Endothelial cell of umbilical vein (primary cell): ENCODE data around the gene L3MBTL4.

ENCODE experiments used
- CTCF ChIP-seq, 2 donors: IDR thresholded peaks; 1 replicate in 1 of 2; 2 replicates in 1 of 2; pipeline ENCODE4 v1.5.1; 2011; ENCODE audit warnings: low read length in 2 of 2, mild to moderate bottlenecking in 2 of 2, moderate library complexity in 2 of 2, control low read depth in 1 of 2, inconsistent platforms in 1 of 2, low read depth in 1 of 2; ENCODE audit not compliant: insufficient read depth in 1 of 2; ENCODE audit errors: extremely low read depth in 1 of 2
- EZH2 ChIP-seq: IDR thresholded peaks from 2 replicates; pipeline ENCODE4 v1.6.1; 2012; ENCODE audit warnings: borderline replicate concordance, low read depth, mild to moderate bottlenecking, moderate library complexity, low read length, inconsistent platforms; ENCODE audit not compliant: severe bottlenecking
- FOS ChIP-seq: IDR thresholded peaks from 2 replicates; pipeline ENCODE4 v1.6.1; 2011; ENCODE audit warnings: mild to moderate bottlenecking, low read length, moderate library complexity, borderline replicate concordance; ENCODE audit not compliant: insufficient read depth
- GATA2 ChIP-seq: IDR thresholded peaks from 2 replicates; pipeline ENCODE4 v1.7.0; 2011; ENCODE audit warnings: low read depth, mild to moderate bottlenecking, moderate library complexity, mixed read lengths, low read length; ENCODE audit not compliant: insufficient read length, insufficient read depth
- JUN ChIP-seq: IDR thresholded peaks from 2 replicates; pipeline ENCODE4 v1.6.1; 2011; ENCODE audit warnings: borderline replicate concordance, low read depth; ENCODE audit not compliant: insufficient read length, insufficient read depth
- MAX ChIP-seq: IDR thresholded peaks from 2 replicates; pipeline ENCODE4 v1.6.1; 2011; ENCODE audit not compliant: insufficient read depth, insufficient read length
- MYC ChIP-seq: IDR thresholded peaks from one replicate; pipeline ENCODE4 v1.6.1; 2011; ENCODE audit warnings: mild to moderate bottlenecking, low read depth, low read length
- POLR2A ChIP-seq: IDR thresholded peaks from 2 replicates; pipeline ENCODE4 v1.6.1; 2012; ENCODE audit warnings: low read depth, mild to moderate bottlenecking, control low read depth, low read length
- POLR2AphosphoS5 ChIP-seq: IDR thresholded peaks from 2 replicates; pipeline ENCODE4 v1.6.1; 2012; ENCODE audit warnings: low read depth, mild to moderate bottlenecking, control low read depth, low read length, moderate library complexity; ENCODE audit not compliant: insufficient read depth

GRCh38 chr18:6437937-6438818, 23.5 kb upstream of the L3MBTL4 start:
- TF ChIP-seq JUN, result no peak
- TF ChIP-seq CTCF (IDR thresholded peaks at IDR 0.05; ENCODE audit: extremely low read depth in 1 of 2, insufficient read depth in 1 of 2, low read depth in 1 of 2, low read length in 2 of 2), result no peak
- no peak for TF ChIP-seq POLR2A
- no peak for TF ChIP-seq POLR2AphosphoS5
- no peak for TF ChIP-seq MYC
- TF ChIP-seq MAX, result no peak
- no peak for TF ChIP-seq EZH2
- no peak for TF ChIP-seq GATA2
- no peak for TF ChIP-seq FOS
